A549 treated with Hydrocortisone at 1 μM for 4 hours (cell line): Measurements from ENCODE around the gene COCH. TPM values are rescaled to one million over a fixed set of nuclear protein-coding genes. Genes with fewer than 3 reads are reported as not detected.

Experiments
- total RNA-seq: library from RNA; stranded (reverse); fragments of 200-300 nt; extraction: Qiagen RNA extraction; gene quantifications from 5 replicates; pipeline ENCODE4 v1.2.3, GENCODE V29; 2022

The COCH gene
- 21.3 to 28.0 TPM (median 25.2 TPM) in 5 replicates for total RNA-seq

DNA sequence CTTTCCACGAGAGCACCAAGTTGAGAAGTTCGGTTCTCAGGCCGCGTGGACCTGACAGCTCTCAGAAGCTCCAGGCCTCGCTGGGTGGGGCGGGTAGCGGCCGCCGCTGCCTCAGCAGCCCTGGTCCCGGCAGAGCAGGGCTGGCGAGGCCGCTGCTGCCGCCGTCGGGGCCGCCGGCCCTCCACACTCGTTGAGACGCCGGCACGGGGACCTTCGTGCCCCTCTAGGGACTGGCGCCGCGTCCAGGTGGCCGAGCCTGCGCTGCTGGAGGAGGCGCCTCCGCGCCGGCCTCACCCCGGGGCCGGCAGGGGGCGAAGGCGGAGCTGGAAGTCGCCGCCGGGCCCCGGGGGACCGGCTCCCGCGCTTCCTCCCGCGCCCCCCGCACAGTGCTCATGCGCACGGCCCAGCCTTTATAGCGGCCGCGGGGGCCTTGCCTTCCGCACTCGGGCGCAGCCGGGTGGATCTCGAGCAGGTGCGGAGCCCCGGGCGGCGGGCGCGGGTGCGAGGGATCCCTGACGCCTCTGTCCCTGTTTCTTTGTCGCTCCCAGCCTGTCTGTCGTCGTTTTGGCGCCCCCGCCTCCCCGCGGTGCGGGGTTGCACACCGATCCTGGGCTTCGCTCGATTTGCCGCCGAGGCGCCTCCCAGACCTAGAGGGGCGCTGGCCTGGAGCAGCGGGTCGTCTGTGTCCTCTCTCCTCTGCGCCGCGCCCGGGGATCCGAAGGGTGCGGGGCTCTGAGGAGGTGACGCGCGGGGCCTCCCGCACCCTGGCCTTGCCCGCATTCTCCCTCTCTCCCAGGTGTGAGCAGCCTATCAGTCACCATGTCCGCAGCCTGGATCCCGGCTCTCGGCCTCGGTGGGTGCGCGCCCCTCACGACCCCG is at the start of gene COCH:
TSS of gene COCH (plus strand) at position 440 of the 879 bp plus-strand sequence. CDS start at position 820, 380 bp downstream.

Other genes with a start within 250 kb of the COCH start
- 8.4 to 13.5 TPM (median 9.8 TPM) in 5 replicates for gene AP4S1, start 151.1 kb downstream of the COCH start, total RNA-seq
- gene STRN3, start 151.8 kb downstream of the COCH start, total RNA-seq = 12.1 to 20.5 TPM (median 15.5 TPM) in 5 replicates